ENCODE data around the gene CHAF1A. TPM values are rescaled to one million over a fixed set of nuclear protein-coding genes. Genes with fewer than 3 reads are reported as not detected.

The CHAF1A gene
- total RNA-seq, 1 donor from 2014 or later, result 48.2 TPM

- no peak for DNase-seq (ENCODE audit: low spot score, unreplicated experiment)
- no peaks in the 10 kb centered on the region for H3K9me3 Mint-ChIP-seq (ENCODE audit: low read depth)
- H3K27me3 Mint-ChIP-seq, result no peaks in the 10 kb centered on the region
- no peak for TF ChIP-seq CTCF (IDR thresholded peaks at IDR 0.05; ENCODE audit: unreplicated experiment)
- peaks cover 5% of the 10 kb centered on the region for H3K36me3 Mint-ChIP-seq (ENCODE audit: insufficient read depth)
- peak overlapping the region; percentile 68 for H3K27ac Mint-ChIP-seq
- H3K4me1 Mint-ChIP-seq (ENCODE audit: low read depth), result peaks cover 15% of the 10 kb centered on the region
- peak overlapping the region; percentile 80 for H3K4me3 Mint-ChIP-seq (ENCODE audit: low read depth)
Observed at GRCh38 chr19:4474514-4475022, 72.1 kb downstream of the CHAF1A start.

- H3K4me1 Mint-ChIP-seq (ENCODE audit: low read depth), result peaks cover 14% of the 10 kb centered on the region
- TF ChIP-seq CTCF (IDR thresholded peaks at IDR 0.05; ENCODE audit: unreplicated experiment), result no peak
- no peak overlapping the region for H3K4me3 Mint-ChIP-seq (ENCODE audit: low read depth)
- no peak for DNase-seq (ENCODE audit: low spot score, unreplicated experiment)
- H3K9me3 Mint-ChIP-seq (ENCODE audit: low read depth), result no peaks in the 10 kb centered on the region
- H3K27me3 Mint-ChIP-seq, result no peaks in the 10 kb centered on the region
- H3K36me3 Mint-ChIP-seq (ENCODE audit: insufficient read depth), result peaks cover 5% of the 10 kb centered on the region
- H3K27ac Mint-ChIP-seq, result no peak overlapping the region
Observed at GRCh38 chr19:4477034-4477801, 74.8 kb downstream of the CHAF1A start.

GRCh38 chr19:4482721-4483364 lies 80.4 kb downstream of the CHAF1A start:
- Mint-ChIP-seq H3K4me1 (ENCODE audit: low read depth) (no peaks in the 10 kb centered on the region), H3K27ac (no peak overlapping the region), H3K27me3 (no peaks in the 10 kb centered on the region), H3K9me3 (ENCODE audit: low read depth) (no peaks in the 10 kb centered on the region), H3K4me3 (ENCODE audit: low read depth) (no peak overlapping the region), H3K36me3 (ENCODE audit: insufficient read depth) (peaks cover 11% of the 10 kb centered on the region)
- DNase-seq (ENCODE audit: low spot score, unreplicated experiment), result no peak
- no peak for TF ChIP-seq CTCF (IDR thresholded peaks at IDR 0.05; ENCODE audit: unreplicated experiment)

- H3K9me3 Mint-ChIP-seq (ENCODE audit: low read depth), result no peaks in the 10 kb centered on the region
- DNase-seq (ENCODE audit: low spot score, unreplicated experiment), result no peak
- no peak overlapping the region for H3K27ac Mint-ChIP-seq
- no peak for TF ChIP-seq CTCF (IDR thresholded peaks at IDR 0.05; ENCODE audit: unreplicated experiment)
- no peak overlapping the region for H3K4me3 Mint-ChIP-seq (ENCODE audit: low read depth)
- H3K36me3 Mint-ChIP-seq (ENCODE audit: insufficient read depth), result peaks cover 10% of the 10 kb centered on the region
- H3K4me1 Mint-ChIP-seq (ENCODE audit: low read depth), result no peaks in the 10 kb centered on the region
- no peaks in the 10 kb centered on the region for H3K27me3 Mint-ChIP-seq
Observed at GRCh38 chr19:4483385-4483784, 80.9 kb downstream of the CHAF1A start.

GRCh38 chr19:4487572-4487971 lies 85.1 kb downstream of the CHAF1A start:
- Mint-ChIP-seq H3K4me3 (ENCODE audit: low read depth) (no peak overlapping the region), H3K4me1 (ENCODE audit: low read depth) (no peaks in the 10 kb centered on the region), H3K27me3 (no peaks in the 10 kb centered on the region), H3K9me3 (ENCODE audit: low read depth) (no peaks in the 10 kb centered on the region), H3K36me3 (ENCODE audit: insufficient read depth) (peaks cover 19% of the 10 kb centered on the region), H3K27ac (no peak overlapping the region)
- TF ChIP-seq CTCF (IDR thresholded peaks at IDR 0.05; ENCODE audit: unreplicated experiment), result no peak
- DNase-seq (ENCODE audit: low spot score, unreplicated experiment), result no peak

Measured in progenitor cell of endocrine pancreas (in vitro differentiated cells).